ENCODE data around the gene TPRKB. TPM values are rescaled to one million over a fixed set of nuclear protein-coding genes. Genes with fewer than 3 reads are reported as not detected.
"Not testable (repeated sequence)": the region's sequence is repeated elsewhere in the genome, so short reads cannot be mapped to it uniquely, and the experiment has no call there.

Gene TPRKB
- total RNA-seq: 10 to 100 TPM; 21.3 to 24.1 TPM
- polyA plus RNA-seq: 10 to 100 TPM; 57.6 to 76.5 TPM
- long read RNA-seq, donor 1, partial matches to known transcripts: 1 of 13 reads
- long read RNA-seq, donor 1, other reads (novel, unspliced or antisense): 5 of 13 reads
- long read RNA-seq, donor 2, partial matches to known transcripts: 2 of 7 reads
- long read RNA-seq, donor 2, other reads (novel, unspliced or antisense): 3 of 7 reads

GRCh38 chr2:73736855-73737779 is at the start of gene TPRKB:
Gene TPRKB, minus strand, starts transcription at chr2:73737345. Its CDS starts 2,776 bp downstream, at chr2:73734569.
- Histone ChIP-seq H3K4me1 (ENCODE audit: control insufficient read depth in 1 of 2, insufficient read depth in 2 of 2, low read length in 2 of 2) (peaks cover 0 to 3% of the 10 kb centered on the region in 2 donors), H3K4me3 (ENCODE audit: low read length in 2 of 2) (peak within 1 kb of the TSS; percentile 53 to 82), H3K9me3 (ENCODE audit: control insufficient read depth, low read length) (no peaks in the 10 kb centered on the region), H3K27ac (ENCODE audit: low read depth in 1 of 2, low read length in 2 of 2) (peak within 1 kb of the TSS in 1 of 2 donors; percentile 9), H3K36me3 (ENCODE audit: control insufficient read depth in 1 of 2, insufficient read depth in 2 of 2, low read length in 1 of 2) (no peaks in the 10 kb centered on the region), H3K27me3 (ENCODE audit: control insufficient read depth in 1 of 2, insufficient read depth in 2 of 2, low read length in 1 of 2) (no peaks in the 10 kb centered on the region)
- ATAC-seq (ENCODE audit: low FRiP score): peak; percentile 99
- peak; percentile 97 to 98 for DNase-seq
- intact Hi-C loops (cut with DNase I): loop anchor here in 1 of 2 donors (5.0 kb wide), 1 partner anchor 505 kb away; the partner anchor contains the start of genes CCT7 and PRADC1
- 1% methylated on average over 49 of the region's 49 CpGs for whole genome bisulfite sequencing, 2 donors

GRCh38 chr2:73783883-73784282 is 46.7 kb upstream of the TPRKB start, which contains the start of gene C2orf78:
Gene C2orf78, plus strand, starts transcription at chr2:73784183. Its CDS starts 127 bp downstream, at chr2:73784310.
- H3K4me3 ChIP-seq (ENCODE audit: low read length in 2 of 2); H3K9me3 ChIP-seq (ENCODE audit: control insufficient read depth, low read length); H3K27me3 ChIP-seq (ENCODE audit: control insufficient read depth in 1 of 2, insufficient read depth in 2 of 2, low read length in 1 of 2); ATAC-seq (ENCODE audit: low FRiP score); intact Hi-C loops (cut with DNase I); H3K27ac ChIP-seq (ENCODE audit: low read depth in 1 of 2, low read length in 2 of 2); H3K4me1 ChIP-seq (ENCODE audit: control insufficient read depth in 1 of 2, insufficient read depth in 2 of 2, low read length in 2 of 2); DNase-seq; H3K36me3 ChIP-seq (ENCODE audit: control insufficient read depth in 1 of 2, insufficient read depth in 2 of 2, low read length in 1 of 2): not testable (repeated sequence)
- 59 to 62% methylated on average over 2 to 3 of the region's 3 CpGs for WGBS, 2 donors

- WGBS, 2 donors: 68 to 71% methylated on average over 15 of the region's 15 CpGs
Measured at GRCh38 chr2:73783402-73783801, 46.3 kb upstream of the TPRKB start.

GRCh38 chr2:73780237-73780582 is 43.1 kb upstream of the TPRKB start:
- Histone ChIP-seq H3K27me3 (ENCODE audit: control insufficient read depth in 1 of 2, insufficient read depth in 2 of 2, low read length in 1 of 2) (no peaks in the 10 kb centered on the region), H3K4me3 (ENCODE audit: low read length in 2 of 2) (no peak overlapping the region), H3K9me3 (ENCODE audit: control insufficient read depth, low read length) (no peaks in the 10 kb centered on the region), H3K36me3 (ENCODE audit: control insufficient read depth in 1 of 2, insufficient read depth in 2 of 2, low read length in 1 of 2) (no peaks in the 10 kb centered on the region), H3K27ac (ENCODE audit: low read depth in 1 of 2, low read length in 2 of 2) (no peak overlapping the region), H3K4me1 (ENCODE audit: control insufficient read depth in 1 of 2, insufficient read depth in 2 of 2, low read length in 2 of 2) (peaks cover 0 to 2% of the 10 kb centered on the region in 2 donors)
- DNase-seq (no peak), ATAC-seq (ENCODE audit: low FRiP score) (no peak)
- intact Hi-C loops (cut with DNase I): no loop called here
- WGBS, 2 donors: 7% methylated on average over 7 of the region's 7 CpGs

More at GRCh38 chr2:73783402-73783801, 46.3 kb upstream of the TPRKB start:
- ATAC-seq (ENCODE audit: low FRiP score); H3K36me3 ChIP-seq (ENCODE audit: control insufficient read depth in 1 of 2, insufficient read depth in 2 of 2, low read length in 1 of 2); H3K9me3 ChIP-seq (ENCODE audit: control insufficient read depth, low read length); H3K4me3 ChIP-seq (ENCODE audit: low read length in 2 of 2); H3K27ac ChIP-seq (ENCODE audit: low read depth in 1 of 2, low read length in 2 of 2); H3K4me1 ChIP-seq (ENCODE audit: control insufficient read depth in 1 of 2, insufficient read depth in 2 of 2, low read length in 2 of 2); DNase-seq; intact Hi-C loops (cut with DNase I); H3K27me3 ChIP-seq (ENCODE audit: control insufficient read depth in 1 of 2, insufficient read depth in 2 of 2, low read length in 1 of 2): not testable (repeated sequence)

GRCh38 chr2:73779467-73780236 is 42.5 kb upstream of the TPRKB start, which contains the start of gene DUSP11:
Gene DUSP11, minus strand, starts transcription at chr2:73780103. Its CDS starts 129 bp downstream, at chr2:73779974.
- ATAC-seq (ENCODE audit: low FRiP score): peak; percentile 100
- peaks cover 0 to 2% of the 10 kb centered on the region in 2 donors for H3K4me1 ChIP-seq (ENCODE audit: control insufficient read depth in 1 of 2, insufficient read depth in 2 of 2, low read length in 2 of 2)
- WGBS, 2 donors: 0 to 1% methylated on average over 39 to 40 of the region's 40 CpGs
- peak within 1 kb of the TSS; percentile 61 to 73 for H3K4me3 ChIP-seq (ENCODE audit: low read length in 2 of 2)
- no peaks in the 10 kb centered on the region for H3K36me3 ChIP-seq (ENCODE audit: control insufficient read depth in 1 of 2, insufficient read depth in 2 of 2, low read length in 1 of 2)
- intact Hi-C loops (cut with DNase I): loop anchor here in 1 of 2 donors (10.0 kb wide), 1 partner anchor 95 kb away; no protein-coding TSS in a partner anchor
- peak within 1 kb of the TSS; percentile 1 to 98 for H3K27ac ChIP-seq (ENCODE audit: low read depth in 1 of 2, low read length in 2 of 2)
- peak; percentile 96 to 98 for DNase-seq
- no peaks in the 10 kb centered on the region for H3K9me3 ChIP-seq (ENCODE audit: control insufficient read depth, low read length)
- H3K27me3 ChIP-seq (ENCODE audit: control insufficient read depth in 1 of 2, insufficient read depth in 2 of 2, low read length in 1 of 2): no peaks in the 10 kb centered on the region

- intact Hi-C loops (cut with DNase I): loop anchor here in 1 of 2 donors (10.0 kb wide), 1 partner anchor 94 kb away; no protein-coding TSS in a partner anchor
- ATAC-seq (ENCODE audit: low FRiP score); H3K36me3 ChIP-seq (ENCODE audit: control insufficient read depth in 1 of 2, insufficient read depth in 2 of 2, low read length in 1 of 2); H3K27ac ChIP-seq (ENCODE audit: low read depth in 1 of 2, low read length in 2 of 2); DNase-seq; H3K27me3 ChIP-seq (ENCODE audit: control insufficient read depth in 1 of 2, insufficient read depth in 2 of 2, low read length in 1 of 2); H3K9me3 ChIP-seq (ENCODE audit: control insufficient read depth, low read length); H3K4me1 ChIP-seq (ENCODE audit: control insufficient read depth in 1 of 2, insufficient read depth in 2 of 2, low read length in 2 of 2): not testable (repeated sequence)
- H3K4me3 ChIP-seq (ENCODE audit: low read length in 2 of 2): peak overlapping the region; percentile 61 to 73
- WGBS, 2 donors: 71 to 72% methylated on average over 18 of the region's 18 CpGs
Measured at GRCh38 chr2:73778867-73779466, 41.8 kb upstream of the TPRKB start.

GRCh38 chr2:73776869-73777519 is 39.8 kb upstream of the TPRKB start:
- Histone ChIP-seq H3K27ac (ENCODE audit: low read depth in 1 of 2, low read length in 2 of 2) (no peak overlapping the region), H3K4me1 (ENCODE audit: control insufficient read depth in 1 of 2, insufficient read depth in 2 of 2, low read length in 2 of 2) (peaks cover 0 to 2% of the 10 kb centered on the region in 2 donors), H3K27me3 (ENCODE audit: control insufficient read depth in 1 of 2, insufficient read depth in 2 of 2, low read length in 1 of 2) (no peaks in the 10 kb centered on the region), H3K4me3 (ENCODE audit: low read length in 2 of 2) (no peak overlapping the region), H3K9me3 (ENCODE audit: control insufficient read depth, low read length) (no peaks in the 10 kb centered on the region), H3K36me3 (ENCODE audit: control insufficient read depth in 1 of 2, insufficient read depth in 2 of 2, low read length in 1 of 2) (peaks cover 0 to 3% of the 10 kb centered on the region in 2 donors)
- ATAC-seq (ENCODE audit: low FRiP score) (no peak), DNase-seq (no peak)
- 88 to 93% methylated on average over 8 of the region's 8 CpGs for WGBS, 2 donors
- intact Hi-C loops (cut with DNase I): loop anchor here in 1 of 2 donors (10.0 kb wide), 1 partner anchor 92 kb away; no protein-coding TSS in a partner anchor

Measured in aorta (tissue), 5 donors.